HCT116 (cell line): ENCODE data around the gene C1R. TPM values are rescaled to one million over a fixed set of nuclear protein-coding genes. Genes with fewer than 3 reads are reported as not detected.

Source experiments
- ATAC-seq: fragments of 200-7000 bp; cut with Tn5 transposase; 2 replicates; pipeline ENCODE4 v1.9.1; 2020; ENCODE audit warnings: mild to moderate bottlenecking, moderate library complexity
- BruUV-seq: library from RNA; stranded (reverse); fragments of 400-500 nt; replicated peaks from 2 replicates; lab custom pipeline; 2021; lab: Mats Ljungman, UMichigan
- CTCF ChIA-PET: fragments of 300-600 bp; sonication (Branson Sonifier 250); formaldehyde crosslinking; loops from one replicate; lab custom pipeline; 2021; ENCODE audit warnings: antibody characterized with exemption; lab: Charles Lee
- POLR2A ChIA-PET: fragments of 300-600, 350-600 bp; sonication (Branson Sonifier 250); formaldehyde crosslinking; loops from one replicate; lab custom pipeline; 2021; ENCODE audit warnings: antibody characterized with exemption; lab: Charles Lee
- RAD21 ChIA-PET, 2 experiments: fragments of 300-600 bp; sonication (Branson Sonifier 250); formaldehyde crosslinking; loops; one replicate each; lab custom pipeline; 2023; ENCODE audit warnings: low total read pairs in 2 of 2; ENCODE audit not compliant: uncharacterized antibody in 2 of 2, unreplicated experiment in 2 of 2, low non-redundant PET in 1 of 2; lab: Charles Lee
- DNase-seq: peaks from one replicate; pipeline ENCODE4 v3.0.0-alpha.2; 2010; ENCODE audit warnings: low read depth, low spot score
- H2AFZ ChIP-seq: fragments of 200-600 bp; shearing (Covaris generic), sonication (generic); 2 replicates; pipeline ENCODE4 v1.6.1; 2017; ENCODE audit warnings: low read depth, mixed run types, mixed read lengths, antibody characterized with exemption, low read length; ENCODE audit not compliant: poor library complexity, severe bottlenecking
- H3K27ac ChIP-seq: 2 replicates; pipeline ENCODE4 v1.5.1; 2012; ENCODE audit warnings: low read depth, low read length
- H3K27me3 ChIP-seq: fragments of 200-600 bp; sonication (generic); 2 replicates; pipeline ENCODE4 v1.6.1; 2016; ENCODE audit warnings: mixed run types, low read length, mixed read lengths; ENCODE audit not compliant: insufficient read depth
- H3K36me3 ChIP-seq, 2 experiments: fragments of 200-500 bp in 1 of 2; fragments of 200-600 bp in 1 of 2; sonication (Bioruptor generic) in 1 of 2; sonication (generic) in 1 of 2; 2 replicates each; pipeline versions ENCODE4 v1.5.1 to v1.6.1; 2014 to 2016; ENCODE audit warnings: low read length in 2 of 2, inconsistent platforms in 1 of 2, mixed read lengths in 1 of 2, mixed run types in 1 of 2; ENCODE audit not compliant: insufficient read depth in 2 of 2, control insufficient read depth in 1 of 2
- H3K4me1 ChIP-seq, 2 experiments: fragments of 200-600 bp in 1 of 2; sonication (generic) in 1 of 2; 2 replicates each; pipeline versions ENCODE4 v1.5.1 to v1.6.1; 2012 to 2017; ENCODE audit warnings: low read length in 2 of 2, inconsistent platforms in 1 of 2, mild to moderate bottlenecking in 1 of 2, mixed read lengths in 1 of 2, mixed run types in 1 of 2, moderate library complexity in 1 of 2; ENCODE audit not compliant: insufficient read depth in 2 of 2, control insufficient read depth in 1 of 2
- H3K4me2 ChIP-seq: fragments of 200-600 bp; sonication (generic); 2 replicates; pipeline ENCODE4 v1.6.1; 2017; ENCODE audit warnings: mixed run types, low read length, mixed read lengths
- H3K4me3 ChIP-seq, 2 experiments: fragments of 200-600 bp in 1 of 2; sonication (generic) in 1 of 2; replicated peaks in 1 of 2; 2 replicates each; pipeline ENCODE4 v1.5.1; 2011 to 2016; ENCODE audit warnings: low read length in 2 of 2, control low read depth in 1 of 2, low read depth in 1 of 2, mild to moderate bottlenecking in 1 of 2, mixed read lengths in 1 of 2, mixed run types in 1 of 2
- H3K79me2 ChIP-seq: fragments of 200-600 bp; sonication (generic); 2 replicates; pipeline ENCODE4 v1.6.1; 2017; ENCODE audit warnings: mild to moderate bottlenecking, mixed run types, low read length, moderate library complexity, mixed read lengths; ENCODE audit not compliant: insufficient read depth
- H3K9ac ChIP-seq: fragments of 200-600 bp; sonication (generic); 2 replicates; pipeline ENCODE4 v1.6.1; 2016; ENCODE audit warnings: low read length, mixed read lengths
- H3K9me2 ChIP-seq: fragments of 200-600 bp; sonication (generic), shearing (Covaris generic); 2 replicates; pipeline ENCODE4 v1.6.1; 2017; ENCODE audit warnings: mixed run types, mild to moderate bottlenecking, moderate library complexity; ENCODE audit not compliant: insufficient read depth
- H3K9me3 ChIP-seq, 2 experiments: fragments of 200-500 bp in 1 of 2; fragments of 200-600 bp in 1 of 2; sonication (Bioruptor generic) in 1 of 2; sonication (generic) in 1 of 2; 2 replicates each; pipeline ENCODE4 v1.6.1; 2014 to 2017; ENCODE audit warnings: low read length in 2 of 2, mixed read lengths in 2 of 2, inconsistent platforms in 1 of 2, low read depth in 1 of 2, mild to moderate bottlenecking in 1 of 2, mixed run types in 1 of 2, moderate library complexity in 1 of 2; ENCODE audit not compliant: control insufficient read depth in 1 of 2, insufficient read depth in 1 of 2
- H4K20me1 ChIP-seq: fragments of 200-600 bp; sonication (generic), shearing (Covaris generic); 2 replicates; pipeline ENCODE4 v1.6.1; 2017; ENCODE audit warnings: mixed run types, mild to moderate bottlenecking, moderate library complexity; ENCODE audit not compliant: insufficient read depth
- CBX3 ChIP-seq: IDR thresholded peaks from 2 replicates; pipeline ENCODE4 v1.6.1; 2012; ENCODE audit warnings: low read depth
- CEBPB ChIP-seq: IDR thresholded peaks from 2 replicates; pipeline ENCODE4 v1.6.1; 2012; ENCODE audit warnings: low read depth
- ELF1 ChIP-seq: IDR thresholded peaks from 2 replicates; pipeline ENCODE4 v1.6.1; 2012; ENCODE audit warnings: low read depth, borderline replicate concordance
- EZH2phosphoT487 ChIP-seq: fragments of 200-600 bp; IDR thresholded peaks from 2 replicates; pipeline ENCODE4 v1.6.1; 2018; ENCODE audit warnings: antibody characterized with exemption, borderline replicate concordance
- FOSL1 ChIP-seq: IDR thresholded peaks from 2 replicates; pipeline ENCODE4 v1.6.1; 2012; ENCODE audit warnings: low read depth
- JUND ChIP-seq: IDR thresholded peaks from 2 replicates; pipeline ENCODE4 v1.6.1; 2012
- MAX ChIP-seq: IDR thresholded peaks from 2 replicates; pipeline ENCODE4 v1.6.1; 2012
- POLR2A ChIP-seq: IDR thresholded peaks from 2 replicates; pipeline ENCODE4 v1.7.0; 2011; ENCODE audit warnings: borderline replicate concordance; ENCODE audit not compliant: insufficient read depth, insufficient read length; ENCODE audit errors: extremely low read depth
- POLR2AphosphoS5 ChIP-seq: IDR thresholded peaks from 2 replicates; pipeline ENCODE4 v1.6.1; 2011; ENCODE audit warnings: mild to moderate bottlenecking, low read depth, low read length, moderate library complexity
- SIN3A ChIP-seq: IDR thresholded peaks from 2 replicates; pipeline ENCODE4 v1.6.1; 2012; ENCODE audit warnings: low read depth
- SP1 ChIP-seq: IDR thresholded peaks from 2 replicates; pipeline ENCODE4 v1.6.1; 2012; ENCODE audit warnings: low read depth
- YY1 ChIP-seq: IDR thresholded peaks from 2 replicates; pipeline ENCODE4 v1.6.1; 2011; ENCODE audit warnings: low read length, low read depth, moderate library complexity, mild to moderate bottlenecking; ENCODE audit not compliant: insufficient replicate concordance; ENCODE audit errors: extremely low read depth
- ZBTB33 ChIP-seq: IDR thresholded peaks from 2 replicates; pipeline ENCODE4 v1.6.1; 2011; ENCODE audit warnings: mild to moderate bottlenecking, low read length, moderate library complexity; ENCODE audit not compliant: insufficient replicate concordance; ENCODE audit errors: extremely low read depth
- ZFX ChIP-seq: fragments of 450-650 bp; IDR thresholded peaks from 2 replicates; pipeline ENCODE4 v1.6.1; 2017
- intact Hi-C: fragments of 100-400 bp; cut with micrococcal nuclease; formaldehyde crosslinking; loops from 2 replicates; pipeline ENCODE4 v1.10.0; 2022
- total RNA-seq: library from RNA; stranded (reverse); gene quantifications from one replicate; pipeline ENCODE4 v1.2.1, GENCODE V29; 2021; ENCODE audit not compliant: unreplicated experiment
- TF ChIP-seq, protein P1 (sequence below): IDR thresholded peaks from 2 replicates; pipeline ENCODE4 v1.6.1; 2012

The C1R gene
- total RNA-seq, 1 experiment from 2014 or later, result 4.3 TPM

GRCh38 chr12:7134396-7135166, 42.3 kb upstream of the C1R start:
- no peaks in the 10 kb centered on the region for H3K9me2 ChIP-seq
- no TSS peak for BruUV-seq
- peaks cover 2 to 21% of the 10 kb centered on the region in 2 experiments for H3K4me1 ChIP-seq
- H3K36me3 ChIP-seq, result peaks cover 0 to 8% of the 10 kb centered on the region in 2 experiments; a peak in 2 of 4 replicates
- ChIA-PET CTCF (no interaction called here), RAD21 (no interaction called here), POLR2A (interaction anchor here (1.0 kb wide), 1 partner anchor 191 kb away, joined by 3 read pairs; the partner anchor contains the start of genes C12orf57 and RNU7-1)
- no peaks in the 10 kb centered on the region for H3K27me3 ChIP-seq
- no peak for DNase-seq
- no peak for ATAC-seq
- no peak overlapping the region for H3K27ac ChIP-seq
- H3K4me3 ChIP-seq, result no peak overlapping the region
- no peak overlapping the region for H2AFZ ChIP-seq
- no peak overlapping the region for H3K4me2 ChIP-seq
- H3K79me2 ChIP-seq, result no peaks in the 10 kb centered on the region
- no peaks in the 10 kb centered on the region for H4K20me1 ChIP-seq
- TF ChIP-seq JUND (no peak), ZBTB33 (no peak), ZFX (no peak), FOSL1 (no peak), POLR2AphosphoS5 (no peak), CBX3 (no peak), POLR2A (no peak), SIN3A (no peak), ELF1 (no peak), SP1 (no peak), MAX (no peak), YY1 (no peak), CEBPB (no peak), EZH2phosphoT487 (no peak)
- TF ChIP-seq, protein P1, sequence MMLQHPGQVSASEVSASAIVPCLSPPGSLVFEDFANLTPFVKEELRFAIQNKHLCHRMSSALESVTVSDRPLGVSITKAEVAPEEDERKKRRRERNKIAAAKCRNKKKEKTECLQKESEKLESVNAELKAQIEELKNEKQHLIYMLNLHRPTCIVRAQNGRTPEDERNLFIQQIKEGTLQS, result no peak
- H3K9me3 ChIP-seq, result no peaks in the 10 kb centered on the region
- intact Hi-C loops, result no loop called here
- no peak overlapping the region for H3K9ac ChIP-seq
